Glomerular visceral epithelial cell (primary cell): ENCODE measurements around the gene CFB.

Experiments
- DNase-seq: peaks from one replicate; pipeline ENCODE4 v3.0.0-alpha.2; 2016; ENCODE audit errors: extremely low spot score

The CFB gene

GRCh38 chr6:31948306-31948705 lies 2.4 kb downstream of the CFB start:
- no peak for DNase-seq

GRCh38 chr6:31948753-31949413 lies 3.0 kb downstream of the CFB start:
- DNase-seq, result peak; percentile 16

GRCh38 chr6:31949926-31950548 lies 4.1 kb downstream of the CFB start:
- no peak for DNase-seq

GRCh38 chr6:31952140-31952805 lies 6.4 kb downstream of the CFB start:
- DNase-seq, result peak; percentile 66

- DNase-seq, result no peak
Measured at GRCh38 chr6:31952890-31953289, 7.0 kb downstream of the CFB start.

GRCh38 chr6:31954511-31954910 lies 8.6 kb downstream of the CFB start:
- no peak for DNase-seq

GRCh38 chr6:31956796-31957195 lies 10.9 kb downstream of the CFB start:
- no peak for DNase-seq

- DNase-seq, result no peak
Measured at GRCh38 chr6:31958412-31958740, 12.5 kb downstream of the CFB start.

- DNase-seq, result peak; percentile 98
Measured at GRCh38 chr6:31958741-31959739, 13.1 kb downstream of the CFB start, which contains the start of the genes NELFE and SKIC2. Gene NELFE, minus strand, starts transcription at chr6:31958971. Its CDS starts 525 bp downstream, at chr6:31958446. Gene SKIC2, plus strand, starts transcription at chr6:31959175. Its CDS starts 18 bp downstream, at chr6:31959193.

- no peak for DNase-seq
Measured at GRCh38 chr6:31961616-31962015, 15.7 kb downstream of the CFB start.

GRCh38 chr6:31963921-31964320 lies 18.0 kb downstream of the CFB start:
- DNase-seq, result no peak

- DNase-seq, result no peak
Measured at GRCh38 chr6:31965700-31966099, 19.8 kb downstream of the CFB start.

GRCh38 chr6:31966506-31966905 lies 20.6 kb downstream of the CFB start:
- DNase-seq, result no peak

GRCh38 chr6:31966997-31967925 lies 21.4 kb downstream of the CFB start:
- no peak for DNase-seq

GRCh38 chr6:31967926-31968320 lies 22.0 kb downstream of the CFB start:
- no peak for DNase-seq

- no peak for DNase-seq
Measured at GRCh38 chr6:31968326-31968725, 22.4 kb downstream of the CFB start.

GRCh38 chr6:31968791-31969711 lies 23.2 kb downstream of the CFB start:
- no peak for DNase-seq

- peak; percentile 64 for DNase-seq
Measured at GRCh38 chr6:31969712-31970603, 24.1 kb downstream of the CFB start.
